Anterior cingulate cortex (tissue), 58 donors: ENCODE results near the gene ZNF417.
"Not testable (repeated sequence)": the region's sequence is repeated elsewhere in the genome, so short reads cannot be mapped to it uniquely, and the experiment has no call there.

Experiments used
- DNase-seq, 58 donors: peaks; one replicate each; lab custom pipeline; 2025; lab: John Stamatoyannopoulos, UW

The ZNF417 gene

GRCh38 chr19:57916168-57916995 is at the start of gene ZNF417:
ZNF417 (minus strand) TSS chr19:57916592; CDS start chr19:57916411, 181 bp downstream.
- peak; percentile 34 to 93 (median 81) for DNase-seq

- no peak for DNase-seq
Observed at GRCh38 chr19:57964761-57965160, 48.4 kb upstream of the ZNF417 start.

GRCh38 chr19:57961785-57962184 is 45.4 kb upstream of the ZNF417 start:
- DNase-seq, result no peak

GRCh38 chr19:57954996-57955395 is 38.6 kb upstream of the ZNF417 start:
- no peak for DNase-seq

GRCh38 chr19:57949702-57950101 is 33.3 kb upstream of the ZNF417 start:
- no peak for DNase-seq

- DNase-seq, result no peak
Observed at GRCh38 chr19:57949296-57949695, 32.9 kb upstream of the ZNF417 start.

- DNase-seq, result peak; percentile 59 to 97 (median 92)
Observed at GRCh38 chr19:57947419-57948134, 31.2 kb upstream of the ZNF417 start, which contains the start of gene ZNF256. ZNF256 (minus strand) TSS chr19:57947706; CDS start chr19:57947474, 232 bp downstream.

GRCh38 chr19:57947088-57947418 is 30.7 kb upstream of the ZNF417 start:
- DNase-seq, result no peak

GRCh38 chr19:57946316-57946715 is 29.9 kb upstream of the ZNF417 start:
- DNase-seq, result no peak

- no peak for DNase-seq
Observed at GRCh38 chr19:57941593-57941992, 25.2 kb upstream of the ZNF417 start.

- peak in 9 of 58 donors; percentile 3 to 53 (median 13) for DNase-seq
Observed at GRCh38 chr19:57935731-57936130, 19.3 kb upstream of the ZNF417 start.

GRCh38 chr19:57934820-57935665 is 18.7 kb upstream of the ZNF417 start, which contains the start of gene ZNF418:
ZNF418 (minus strand) TSS chr19:57935402; CDS start chr19:57933822, 1,580 bp downstream.
- DNase-seq, result peak in 57 of 58 donors; percentile 8 to 86 (median 68)

- DNase-seq, result no peak
Observed at GRCh38 chr19:57927587-57927986, 11.2 kb upstream of the ZNF417 start.

GRCh38 chr19:57914531-57914930 is 1.9 kb downstream of the ZNF417 start:
- no peak for DNase-seq

GRCh38 chr19:57907394-57907793 is 9.0 kb downstream of the ZNF417 start:
- DNase-seq, result no peak

- DNase-seq, result no peak
Observed at GRCh38 chr19:57905258-57905657, 11.1 kb downstream of the ZNF417 start.

GRCh38 chr19:57903618-57904184 is 12.7 kb downstream of the ZNF417 start:
- DNase-seq, result no peak

GRCh38 chr19:57900311-57900710 is 16.1 kb downstream of the ZNF417 start:
- DNase-seq, result no peak

- DNase-seq, result not testable (repeated sequence)
Observed at GRCh38 chr19:57890706-57891105, 25.7 kb downstream of the ZNF417 start.

- peak; percentile 20 to 94 (median 73) for DNase-seq
Observed at GRCh38 chr19:57888560-57889231, 27.7 kb downstream of the ZNF417 start, which contains the start of gene ZNF814. ZNF814 (minus strand) TSS chr19:57889037; CDS start chr19:57888802, 235 bp downstream.
